Breast epithelium (tissue), 3 donors: ENCODE data around the gene ZNF92.

Source experiments
- CTCF ChIP-seq, 3 donors: fragments of 450-650 bp; IDR thresholded peaks; one replicate each; pipeline ENCODE4 v1.5.1; 2016 to 2017; ENCODE audit warnings: antibody characterized with exemption in 3 of 3, mild to moderate bottlenecking in 3 of 3, moderate library complexity in 3 of 3
- POLR2A ChIP-seq: fragments of 450-650 bp; IDR thresholded peaks from one replicate; pipeline ENCODE4 v1.6.1; 2016; ENCODE audit warnings: antibody characterized with exemption, mild to moderate bottlenecking, moderate library complexity
- POLR2AphosphoS5 ChIP-seq, 3 donors: sonication (generic); formaldehyde crosslinking; IDR thresholded peaks; one replicate each; pipeline ENCODE4 v1.6.1; 2017; ENCODE audit warnings: antibody characterized with exemption in 3 of 3

DNA sequence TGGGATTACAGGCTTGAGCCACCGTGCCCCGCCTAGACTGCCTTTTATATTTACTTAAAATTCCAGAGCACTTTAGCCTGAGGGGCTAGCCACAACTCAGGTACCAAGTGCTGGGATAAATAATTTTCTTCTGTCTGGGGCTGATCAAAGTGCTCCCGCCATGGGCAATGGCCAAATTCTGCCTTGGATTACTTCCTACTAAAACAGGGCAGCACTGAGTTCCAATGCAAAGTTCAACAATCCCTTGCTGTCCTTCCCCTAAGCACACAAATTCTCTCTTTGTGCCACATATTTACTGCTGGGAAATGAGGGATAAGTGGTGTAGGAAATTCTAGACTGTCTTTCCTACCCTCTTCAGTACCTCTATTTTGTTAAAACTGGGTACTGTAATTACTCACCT, 34.4 kb upstream of the ZNF92 start:
- TF ChIP-seq CTCF (IDR thresholded peaks at IDR 0.05) (no peak), POLR2AphosphoS5 (IDR thresholded peaks at IDR 0.05) (no peak), POLR2A (no peak)
